ENCODE results near the gene DVL3.

- TF ChIP-seq POLR2A (IDR thresholded peaks at IDR 0.05) (no peak), CTCF (IDR thresholded peaks at IDR 0.05) (no peak)
These were observed 3.2 kb downstream of the DVL3 start for GRCh38 chr3:184158404-184158803.
